Measurements from ENCODE around the gene OBSL1. TPM values are rescaled to one million over a fixed set of nuclear protein-coding genes. Genes with fewer than 3 reads are reported as not detected.

OBSL1 gene
- total and polyA plus RNA-seq, 10 of the 15 experiments (the other 5 are each of a cell fraction or from before 2014, with no cell fraction given): 0.14 to 0.77 TPM; not detected in 8

- Histone ChIP-seq H3K9ac (ENCODE audit: control insufficient read depth, insufficient read depth, low read length) (peak within 1 kb of the TSS; percentile 44; the same call in 1 of the 2 replicates), H3K79me2 (ENCODE audit: control insufficient read depth, insufficient read depth, low read length) (no peaks in the 10 kb centered on the region), H3K4me1 (ENCODE audit: control insufficient read depth, insufficient read depth, low read length) (peaks cover 3% of the 10 kb centered on the region; the same call in 1 of the 2 replicates), H3K4me3 (peak within 1 kb of the TSS; percentile 69), H3K27me3 (replicated peaks in 1 of 2; ENCODE audit: control insufficient read depth in 2 of 2, insufficient read depth in 2 of 2, low read length in 1 of 2) (peaks cover 0 to 7% of the 10 kb centered on the region in 2 experiments; a peak in 2 of 4 replicates), H3K9me3 (replicated peaks; ENCODE audit: control insufficient read depth, insufficient read depth, low read length) (no peaks in the 10 kb centered on the region), H3K27ac (ENCODE audit: control insufficient read depth, insufficient read depth) (no peak within 1 kb of the TSS), H3K36me3 (ENCODE audit: control insufficient read depth in 2 of 2, insufficient read depth in 2 of 2, low read length in 1 of 2) (no peaks in the 10 kb centered on the region; a peak in 1 of 4 replicates), H3K4me2 (ENCODE audit: control insufficient read depth, insufficient read depth) (peak within 1 kb of the TSS; percentile 81), H4K20me1 (ENCODE audit: control insufficient read depth, insufficient read depth) (no peaks in the 10 kb centered on the region; the same call in 1 of the 2 replicates), H2AFZ (ENCODE audit: control insufficient read depth, low read depth, low read length) (peak within 1 kb of the TSS; percentile 62)
- ATAC-seq (peak; percentile 85), DNase-seq (ENCODE audit: low read depth, low spot score) (peak; percentile 69), FAIRE-seq (peak; percentile 72)
- ChIA-PET RAD21 (ENCODE audit: unreplicated experiment) (interaction anchor here (0.6 to 3.6 kb wide), 6 partner anchors 45 to 146 kb away, joined by 3 to 20 read pairs (median 4); partner anchors contain the start of genes GMPPA and STK11IP), CTCF (interaction anchor here (0.7 to 4.5 kb wide), 9 partner anchors 9 to 146 kb away, joined by 3 to 68 read pairs (median 4); partner anchors contain the start of gene GMPPA), POLR2A (interaction anchor here (0.6 to 1.3 kb wide), 3 partner anchors 45 to 146 kb away, joined by 3 to 5 read pairs (median 3); partner anchors contain the start of genes GMPPA and STK11IP), SMC1A (ENCODE audit: uncharacterized antibody, unreplicated experiment) (interaction anchor here (0.9 to 1.3 kb wide), 4 partner anchors 14 to 145 kb away, joined by 3 read pairs; no protein-coding TSS in a partner anchor)
- BruUV-seq (replicated peaks): no TSS peak
- WGBS (ENCODE audit: insufficient coverage, insufficient replicate concordance, low lambda C conversion rate, missing lambda C conversion rate): 1% methylated on average over 37 of the region's 75 CpGs
- intact Hi-C loops (cut with micrococcal nuclease; ENCODE audit: unreplicated experiment) (no loop called here), in situ Hi-C loops (cut with MboI) (loop anchor here (5.0 kb wide), 1 partner anchor 144 kb away; no protein-coding TSS in a partner anchor)
- TF ChIP-seq EED (IDR thresholded peaks at IDR 0.05; ENCODE audit: low read depth): no peak
- TF ChIP-seq MYC (IDR thresholded peaks at IDR 0.05; ENCODE audit: insufficient read depth, insufficient read length, insufficient replicate concordance, low read length, severe bottlenecking): no peak
- TF ChIP-seq ZNF217 (IDR thresholded peaks at IDR 0.05): no peak
- TF ChIP-seq RAD21 (IDR thresholded peaks at IDR 0.05; ENCODE audit: insufficient read depth, low read depth, low read length): no peak
- no peak for TF ChIP-seq TAF1 (IDR thresholded peaks at IDR 0.05; ENCODE audit: borderline replicate concordance, low read depth, low read length)
- TF ChIP-seq, protein P1, sequence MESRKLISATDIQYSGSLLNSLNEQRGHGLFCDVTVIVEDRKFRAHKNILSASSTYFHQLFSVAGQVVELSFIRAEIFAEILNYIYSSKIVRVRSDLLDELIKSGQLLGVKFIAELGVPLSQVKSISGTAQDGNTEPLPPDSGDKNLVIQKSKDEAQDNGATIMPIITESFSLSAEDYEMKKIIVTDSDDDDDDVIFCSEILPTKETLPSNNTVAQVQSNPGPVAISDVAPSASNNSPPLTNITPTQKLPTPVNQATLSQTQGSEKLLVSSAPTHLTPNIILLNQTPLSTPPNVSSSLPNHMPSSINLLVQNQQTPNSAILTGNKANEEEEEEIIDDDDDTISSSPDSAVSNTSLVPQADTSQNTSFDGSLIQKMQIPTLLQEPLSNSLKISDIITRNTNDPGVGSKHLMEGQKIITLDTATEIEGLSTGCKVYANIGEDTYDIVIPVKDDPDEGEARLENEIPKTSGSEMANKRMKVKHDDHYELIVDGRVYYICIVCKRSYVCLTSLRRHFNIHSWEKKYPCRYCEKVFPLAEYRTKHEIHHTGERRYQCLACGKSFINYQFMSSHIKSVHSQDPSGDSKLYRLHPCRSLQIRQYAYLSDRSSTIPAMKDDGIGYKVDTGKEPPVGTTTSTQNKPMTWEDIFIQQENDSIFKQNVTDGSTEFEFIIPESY (IDR thresholded peaks at IDR 0.05): no peak
- TF ChIP-seq IKZF2 (IDR thresholded peaks at IDR 0.05): no peak
- TF ChIP-seq, protein P2, sequence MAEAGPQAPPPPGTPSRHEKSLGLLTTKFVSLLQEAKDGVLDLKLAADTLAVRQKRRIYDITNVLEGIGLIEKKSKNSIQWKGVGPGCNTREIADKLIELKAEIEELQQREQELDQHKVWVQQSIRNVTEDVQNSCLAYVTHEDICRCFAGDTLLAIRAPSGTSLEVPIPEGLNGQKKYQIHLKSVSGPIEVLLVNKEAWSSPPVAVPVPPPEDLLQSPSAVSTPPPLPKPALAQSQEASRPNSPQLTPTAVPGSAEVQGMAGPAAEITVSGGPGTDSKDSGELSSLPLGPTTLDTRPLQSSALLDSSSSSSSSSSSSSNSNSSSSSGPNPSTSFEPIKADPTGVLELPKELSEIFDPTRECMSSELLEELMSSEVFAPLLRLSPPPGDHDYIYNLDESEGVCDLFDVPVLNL (IDR thresholded peaks at IDR 0.05; ENCODE audit: low read depth, low read length): no peak
- 0 out of 2 replicates have a peak, but pooled peaks have one; percentile 26 for TF ChIP-seq TBL1XR1 (IDR thresholded peaks at IDR 0.05; ENCODE audit: low read depth, low read length)
- TF ChIP-seq, protein P3, sequence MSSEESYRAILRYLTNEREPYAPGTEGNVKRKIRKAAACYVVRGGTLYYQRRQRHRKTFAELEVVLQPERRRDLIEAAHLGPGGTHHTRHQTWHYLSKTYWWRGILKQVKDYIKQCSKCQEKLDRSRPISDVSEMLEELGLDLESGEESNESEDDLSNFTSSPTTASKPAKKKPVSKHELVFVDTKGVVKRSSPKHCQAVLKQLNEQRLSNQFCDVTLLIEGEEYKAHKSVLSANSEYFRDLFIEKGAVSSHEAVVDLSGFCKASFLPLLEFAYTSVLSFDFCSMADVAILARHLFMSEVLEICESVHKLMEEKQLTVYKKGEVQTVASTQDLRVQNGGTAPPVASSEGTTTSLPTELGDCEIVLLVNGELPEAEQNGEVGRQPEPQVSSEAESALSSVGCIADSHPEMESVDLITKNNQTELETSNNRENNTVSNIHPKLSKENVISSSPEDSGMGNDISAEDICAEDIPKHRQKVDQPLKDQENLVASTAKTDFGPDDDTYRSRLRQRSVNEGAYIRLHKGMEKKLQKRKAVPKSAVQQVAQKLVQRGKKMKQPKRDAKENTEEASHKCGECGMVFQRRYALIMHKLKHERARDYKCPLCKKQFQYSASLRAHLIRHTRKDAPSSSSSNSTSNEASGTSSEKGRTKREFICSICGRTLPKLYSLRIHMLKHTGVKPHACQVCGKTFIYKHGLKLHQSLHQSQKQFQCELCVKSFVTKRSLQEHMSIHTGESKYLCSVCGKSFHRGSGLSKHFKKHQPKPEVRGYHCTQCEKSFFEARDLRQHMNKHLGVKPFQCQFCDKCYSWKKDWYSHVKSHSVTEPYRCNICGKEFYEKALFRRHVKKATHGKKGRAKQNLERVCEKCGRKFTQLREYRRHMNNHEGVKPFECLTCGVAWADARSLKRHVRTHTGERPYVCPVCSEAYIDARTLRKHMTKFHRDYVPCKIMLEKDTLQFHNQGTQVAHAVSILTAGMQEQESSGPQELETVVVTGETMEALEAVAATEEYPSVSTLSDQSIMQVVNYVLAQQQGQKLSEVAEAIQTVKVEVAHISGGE (CRISPR knock-in tag; IDR thresholded peaks at IDR 0.05): no peak
- TF ChIP-seq MXI1 (IDR thresholded peaks at IDR 0.05; ENCODE audit: low read depth, low read length): peak; percentile 71
- peak; percentile 14; the same call in 1 of the 2 replicates for TF ChIP-seq TCF12 (IDR thresholded peaks at IDR 0.05; ENCODE audit: low read depth, low read length)
These were observed 27.6 kb downstream of the OBSL1 start, which contains the start of the genes CHPF and TMEM198 for GRCh38 chr2:219543596-219544358. TSS of gene CHPF (minus strand) at chr2:219543809. CDS start at chr2:219543538, 271 bp downstream. TSS of gene TMEM198 (plus strand) at chr2:219544028. CDS start at chr2:219544728, 700 bp downstream.
